Lower leg skin (tissue), 4 donors: ENCODE results near the gene DPP6. TPM values are rescaled to one million over a fixed set of nuclear protein-coding genes. Genes with fewer than 3 reads are reported as not detected.

Experiments
- DNase-seq, 2 donors: peaks; one replicate each; pipeline ENCODE4 v3.0.0-alpha.2; 2019; ENCODE audit warnings: low spot score in 2 of 2
- H3K4me3 ChIP-seq: fragments of 200-600 bp; sonication (generic); 2 replicates; pipeline ENCODE4 v1.5.1; 2017; ENCODE audit warnings: mild to moderate bottlenecking, low read depth; ENCODE audit not compliant: poor library complexity, severe bottlenecking
- POLR2A ChIP-seq, 2 donors: fragments of 450-650 bp; IDR thresholded peaks; one replicate each; pipeline ENCODE4 v1.6.1; 2016 to 2017; ENCODE audit warnings: antibody characterized with exemption in 2 of 2, mild to moderate bottlenecking in 1 of 2, moderate library complexity in 1 of 2
- WGBS, 2 donors: methylation state at CpG; one replicate each; pipeline ENCODE4 v1.1.5; 2018; 5-methylcytosine and 5-hydroxymethylcytosine counted together
- intact Hi-C: fragments of 100-400 bp; cut with DNase I; formaldehyde crosslinking; loops from one replicate; pipeline ENCODE4 v1.15.0; 2023; ENCODE audit warnings: low total_unique reads
- total RNA-seq, 4 donors: library from RNA; depleted of rRNA; stranded (reverse); fragments of >200 nt; gene quantifications; one replicate each; pipeline ENCODE4 v1.1.0, GENCODE V29; 2016
- TF ChIP-seq, protein P1 (sequence below), 3 donors: fragments of 450-650 bp; IDR thresholded peaks; one replicate each; pipeline ENCODE4 v1.5.1; 2016; ENCODE audit warnings: antibody characterized with exemption in 3 of 3, mild to moderate bottlenecking in 3 of 3, moderate library complexity in 2 of 3

The DPP6 gene
- total RNA-seq, 4 donors from 2014 or later: 1.0 to 4.5 (median 2.9) TPM

GRCh38 chr7:154437234-154437633 lies 385.0 kb downstream of the DPP6 start:
- no peak overlapping the region for H3K4me3 ChIP-seq
- TF ChIP-seq, protein P1, sequence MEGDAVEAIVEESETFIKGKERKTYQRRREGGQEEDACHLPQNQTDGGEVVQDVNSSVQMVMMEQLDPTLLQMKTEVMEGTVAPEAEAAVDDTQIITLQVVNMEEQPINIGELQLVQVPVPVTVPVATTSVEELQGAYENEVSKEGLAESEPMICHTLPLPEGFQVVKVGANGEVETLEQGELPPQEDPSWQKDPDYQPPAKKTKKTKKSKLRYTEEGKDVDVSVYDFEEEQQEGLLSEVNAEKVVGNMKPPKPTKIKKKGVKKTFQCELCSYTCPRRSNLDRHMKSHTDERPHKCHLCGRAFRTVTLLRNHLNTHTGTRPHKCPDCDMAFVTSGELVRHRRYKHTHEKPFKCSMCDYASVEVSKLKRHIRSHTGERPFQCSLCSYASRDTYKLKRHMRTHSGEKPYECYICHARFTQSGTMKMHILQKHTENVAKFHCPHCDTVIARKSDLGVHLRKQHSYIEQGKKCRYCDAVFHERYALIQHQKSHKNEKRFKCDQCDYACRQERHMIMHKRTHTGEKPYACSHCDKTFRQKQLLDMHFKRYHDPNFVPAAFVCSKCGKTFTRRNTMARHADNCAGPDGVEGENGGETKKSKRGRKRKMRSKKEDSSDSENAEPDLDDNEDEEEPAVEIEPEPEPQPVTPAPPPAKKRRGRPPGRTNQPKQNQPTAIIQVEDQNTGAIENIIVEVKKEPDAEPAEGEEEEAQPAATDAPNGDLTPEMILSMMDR (IDR thresholded peaks at IDR 0.05): no peak
- no peak for TF ChIP-seq POLR2A (IDR thresholded peaks at IDR 0.05)
- DNase-seq: no peak
- intact Hi-C loops: no loop called here
- WGBS, 2 donors: 75 to 88% methylated on average over 2 of the region's 2 CpGs

DNA sequence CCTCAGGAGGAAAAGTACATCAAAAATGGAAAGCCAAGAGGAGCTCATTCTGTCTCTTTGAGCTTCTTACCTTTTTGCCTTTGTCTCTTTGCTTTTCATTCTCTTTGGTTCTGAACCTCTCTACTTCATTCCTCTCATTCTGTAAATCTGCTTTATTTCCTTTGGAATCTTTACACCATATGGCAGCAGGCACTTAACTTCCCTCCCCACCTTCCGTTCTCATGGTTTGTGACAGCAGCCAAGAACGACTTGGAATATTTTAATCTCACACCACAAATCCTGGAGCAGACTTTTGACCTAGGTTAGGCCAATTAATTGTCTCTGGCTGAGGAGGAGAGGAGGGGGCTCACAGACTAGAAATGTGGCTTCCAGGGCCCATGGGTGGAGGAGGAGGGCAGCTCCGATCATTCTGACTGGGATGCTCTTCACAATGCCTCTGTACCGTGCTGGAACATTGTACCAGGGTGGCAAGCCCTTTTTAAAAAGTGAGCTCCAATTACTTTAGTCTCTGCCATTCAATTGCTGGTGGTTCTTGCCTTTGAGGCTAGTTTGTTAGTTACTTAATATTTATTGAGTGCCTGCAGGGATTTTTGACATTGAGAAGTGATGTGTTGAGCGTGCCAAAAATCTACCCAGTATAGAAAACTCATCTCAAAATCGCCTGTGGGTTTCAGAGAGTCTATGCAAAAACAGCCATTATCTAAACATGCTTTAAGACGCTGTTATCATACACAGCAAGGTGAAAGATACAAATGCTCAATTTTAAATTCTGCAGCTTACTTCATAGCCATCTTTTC lies 386.6 kb downstream of the DPP6 start:
- intact Hi-C loops: no loop called here
- no peak overlapping the region for H3K4me3 ChIP-seq
- no peak for TF ChIP-seq POLR2A (IDR thresholded peaks at IDR 0.05)
- DNase-seq: no peak
- 39 to 45% methylated on average over 7 of the region's 7 CpGs for WGBS, 2 donors

DNA sequence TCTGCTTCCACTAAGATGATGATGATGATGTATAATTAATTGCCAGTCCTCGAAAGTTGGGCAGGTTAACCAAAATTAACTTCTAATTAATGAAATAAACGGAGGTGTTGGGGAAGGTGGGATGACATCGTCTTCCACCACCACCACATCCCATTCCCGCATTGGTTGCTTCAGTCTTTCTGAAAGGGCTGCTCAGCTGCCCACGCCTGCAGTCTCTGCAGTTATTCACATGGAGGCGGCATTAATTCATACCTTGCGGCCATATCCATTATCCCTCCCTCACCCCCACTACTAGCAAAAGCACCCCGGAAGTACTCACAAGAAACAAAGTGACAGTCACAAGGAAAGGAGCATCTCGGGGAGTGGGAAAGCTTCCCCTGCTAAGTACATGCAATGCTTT lies 387.9 kb downstream of the DPP6 start:
- no peak for TF ChIP-seq POLR2A (IDR thresholded peaks at IDR 0.05)
- TF ChIP-seq, protein P1 (IDR thresholded peaks at IDR 0.05): no peak
- WGBS, 2 donors: 90 to 91% methylated on average over 9 of the region's 9 CpGs
- no peak overlapping the region for H3K4me3 ChIP-seq
- DNase-seq: no peak
- intact Hi-C loops: no loop called here

GRCh38 chr7:154440651-154441050 lies 388.5 kb downstream of the DPP6 start:
- intact Hi-C loops: no loop called here
- WGBS, 2 donors: 79 to 85% methylated on average over 5 of the region's 5 CpGs
- no peak for TF ChIP-seq POLR2A (IDR thresholded peaks at IDR 0.05)
- H3K4me3 ChIP-seq: no peak overlapping the region
- no peak for DNase-seq

- WGBS, 2 donors: 50 to 57% methylated on average over 6 of the region's 6 CpGs
- DNase-seq: no peak
- H3K4me3 ChIP-seq: no peak overlapping the region
- no peak for TF ChIP-seq POLR2A (IDR thresholded peaks at IDR 0.05)
- TF ChIP-seq, protein P1 (IDR thresholded peaks at IDR 0.05): no peak
- intact Hi-C loops: no loop called here
Observed at GRCh38 chr7:154441811-154442210, 389.6 kb downstream of the DPP6 start.

GRCh38 chr7:154442939-154443338 lies 390.7 kb downstream of the DPP6 start:
- H3K4me3 ChIP-seq: no peak overlapping the region
- intact Hi-C loops: no loop called here
- no peak for DNase-seq
- TF ChIP-seq, protein P1 (IDR thresholded peaks at IDR 0.05): no peak
- no peak for TF ChIP-seq POLR2A (IDR thresholded peaks at IDR 0.05)
- WGBS, 2 donors: 52 to 57% methylated on average over 2 of the region's 2 CpGs

- 57 to 74% methylated on average over 6 of the region's 6 CpGs for WGBS, 2 donors
- H3K4me3 ChIP-seq: no peak overlapping the region
- intact Hi-C loops: no loop called here
- no peak for DNase-seq
- TF ChIP-seq POLR2A (IDR thresholded peaks at IDR 0.05): no peak
- TF ChIP-seq, protein P1 (IDR thresholded peaks at IDR 0.05): no peak
Observed at GRCh38 chr7:154450451-154450850, 398.3 kb downstream of the DPP6 start.
